ENCODE measurements around the gene NOL4L.

NOL4L gene

DNA sequence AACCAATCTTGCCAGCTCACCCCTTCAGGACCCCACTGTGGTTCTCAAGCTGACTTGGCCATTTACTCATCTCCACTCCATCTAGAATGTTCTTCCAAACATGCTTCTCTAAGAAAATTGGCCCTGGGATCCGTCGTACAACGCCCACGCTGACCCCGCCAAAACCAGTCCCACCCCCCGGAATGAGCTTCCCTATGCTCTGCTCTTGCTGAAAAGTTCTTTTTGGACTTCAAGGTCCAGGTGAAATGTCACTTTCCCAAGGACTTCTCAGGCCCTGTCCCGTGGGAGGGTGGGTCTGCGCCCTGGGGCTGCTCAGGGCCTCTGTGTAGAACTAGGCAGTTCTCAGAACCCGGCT, 9.9 kb downstream of the NOL4L start:
- FAIRE-seq: no peak

DNA sequence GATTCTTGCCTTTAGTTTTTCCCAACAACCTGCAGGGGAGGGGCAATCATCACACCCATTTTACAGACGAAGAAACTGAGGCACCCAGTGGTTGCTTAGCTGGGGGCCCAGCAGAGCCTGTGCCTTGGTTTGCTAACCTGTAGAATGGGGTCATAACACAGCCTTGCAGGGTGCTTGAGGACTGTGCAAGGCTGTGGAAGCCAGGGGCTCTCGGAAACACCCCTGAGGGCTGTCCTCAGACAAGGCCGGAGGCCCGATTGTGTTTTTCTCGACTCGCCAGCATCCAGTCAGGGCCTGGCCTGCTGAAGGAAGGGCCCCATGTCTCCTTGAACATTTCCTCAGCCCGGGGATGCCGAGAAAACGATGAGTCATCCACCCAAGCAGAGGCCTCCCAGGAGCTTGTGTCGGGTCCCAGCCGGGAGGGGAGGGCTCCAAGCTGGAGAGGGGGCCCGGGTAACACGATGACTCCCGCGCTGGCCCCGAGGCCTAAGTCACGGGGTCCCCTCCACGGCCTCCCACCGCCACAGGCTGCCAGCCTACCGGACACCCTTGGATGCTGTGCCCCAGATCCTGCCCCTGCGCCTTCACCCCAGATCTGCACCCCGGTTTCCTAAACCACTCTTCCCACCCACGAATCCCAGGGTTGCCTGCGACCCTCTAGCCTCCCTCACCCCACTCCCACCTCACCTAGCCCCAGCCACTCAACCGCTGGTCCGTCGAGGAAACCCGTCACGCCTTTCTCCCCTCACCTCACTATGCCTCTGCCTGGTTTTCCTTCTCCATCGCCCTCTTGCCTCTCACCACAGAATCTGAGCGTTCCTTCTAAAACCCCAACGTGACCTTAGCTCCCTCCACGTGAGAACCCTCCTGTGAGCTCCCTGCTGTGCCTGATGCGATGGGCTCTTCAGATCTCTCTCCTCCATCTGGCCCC, 10.6 kb downstream of the NOL4L start:
- no peak for FAIRE-seq

DNA sequence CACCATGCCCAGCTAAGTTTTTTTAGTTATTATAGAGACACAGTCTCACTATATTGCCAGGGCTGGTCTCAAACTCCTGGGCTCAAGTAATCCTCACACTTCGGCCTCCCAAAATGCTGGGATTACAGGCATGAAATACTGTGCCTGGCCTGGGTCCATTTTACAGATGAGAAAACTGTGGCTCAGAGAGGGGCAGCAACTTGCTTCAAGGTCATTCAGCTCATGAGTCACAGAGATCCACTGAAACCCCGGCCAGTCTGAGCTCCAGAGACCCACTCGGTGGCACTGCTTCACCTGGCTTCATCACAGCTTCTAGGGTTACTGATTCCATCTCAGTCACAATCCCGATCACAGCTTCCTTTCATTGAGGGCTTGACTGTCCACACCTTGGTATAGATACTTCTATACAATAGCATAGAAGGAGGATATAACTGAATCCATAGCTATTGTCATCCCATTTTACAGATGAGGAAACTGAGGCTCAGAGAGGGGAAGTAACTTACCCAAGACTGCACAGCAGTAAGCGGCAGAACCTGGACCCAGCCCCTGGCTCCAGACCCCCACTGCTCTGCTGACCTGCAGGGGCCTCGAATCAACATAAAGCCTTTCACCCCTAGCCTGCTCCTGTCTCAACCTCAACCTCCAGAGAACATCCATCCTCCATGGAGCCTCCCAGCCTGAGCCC, 11.8 kb downstream of the NOL4L start:
- FAIRE-seq: no peak

DNA sequence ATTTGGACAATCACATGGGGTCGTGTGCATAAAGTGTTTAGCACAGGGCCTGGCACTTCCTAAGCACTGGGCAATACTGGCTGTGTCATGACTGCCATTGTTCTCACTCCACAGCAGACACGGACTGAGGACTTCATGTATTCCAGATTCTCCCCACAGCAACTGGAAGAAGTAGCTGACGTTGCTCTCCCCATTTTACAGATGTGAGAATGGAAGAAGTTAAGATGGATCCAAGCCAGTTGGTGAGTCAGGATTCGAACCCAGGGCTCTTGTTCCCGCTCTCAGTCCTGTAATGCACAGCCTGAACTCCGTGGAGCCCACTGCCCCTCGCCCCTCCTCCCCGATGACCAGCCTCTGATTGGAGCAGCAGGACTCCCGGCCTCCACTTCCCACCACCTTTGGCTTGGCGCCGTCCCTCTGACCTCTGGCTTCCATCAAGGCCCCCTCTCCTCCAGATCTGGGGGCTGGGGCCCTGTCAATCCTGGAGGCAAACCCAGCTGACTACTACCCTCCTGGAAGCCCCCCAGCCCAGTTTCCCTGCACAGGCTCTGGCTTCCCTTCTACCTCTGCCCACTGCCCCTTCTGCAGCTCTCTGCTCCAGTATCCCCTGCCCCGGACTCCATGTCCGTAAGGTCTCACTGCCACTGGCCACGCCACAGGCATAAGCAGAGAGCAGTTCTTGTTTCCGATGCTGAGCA, 12.7 kb downstream of the NOL4L start:
- no peak for FAIRE-seq

DNA sequence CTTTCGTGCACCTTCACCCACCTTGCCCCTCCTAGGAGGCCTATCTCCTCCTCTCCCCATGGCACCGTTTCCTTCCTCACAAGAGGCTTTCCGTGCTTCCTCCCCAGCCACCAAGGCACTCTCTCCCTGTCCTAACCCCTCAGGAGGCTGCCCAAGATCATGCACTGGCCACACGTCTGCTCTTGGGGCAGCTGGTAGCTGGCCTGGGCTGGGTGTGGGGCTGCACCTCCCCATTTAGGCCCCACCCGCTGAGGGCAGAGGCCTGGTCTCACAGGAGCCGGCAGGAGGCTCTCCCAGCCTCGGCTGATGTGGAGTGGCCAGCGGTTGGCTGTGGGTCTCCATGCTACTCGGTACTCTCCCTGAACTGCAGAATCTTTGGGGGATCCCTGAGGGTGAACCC, 13.6 kb downstream of the NOL4L start:
- no peak for FAIRE-seq

DNA sequence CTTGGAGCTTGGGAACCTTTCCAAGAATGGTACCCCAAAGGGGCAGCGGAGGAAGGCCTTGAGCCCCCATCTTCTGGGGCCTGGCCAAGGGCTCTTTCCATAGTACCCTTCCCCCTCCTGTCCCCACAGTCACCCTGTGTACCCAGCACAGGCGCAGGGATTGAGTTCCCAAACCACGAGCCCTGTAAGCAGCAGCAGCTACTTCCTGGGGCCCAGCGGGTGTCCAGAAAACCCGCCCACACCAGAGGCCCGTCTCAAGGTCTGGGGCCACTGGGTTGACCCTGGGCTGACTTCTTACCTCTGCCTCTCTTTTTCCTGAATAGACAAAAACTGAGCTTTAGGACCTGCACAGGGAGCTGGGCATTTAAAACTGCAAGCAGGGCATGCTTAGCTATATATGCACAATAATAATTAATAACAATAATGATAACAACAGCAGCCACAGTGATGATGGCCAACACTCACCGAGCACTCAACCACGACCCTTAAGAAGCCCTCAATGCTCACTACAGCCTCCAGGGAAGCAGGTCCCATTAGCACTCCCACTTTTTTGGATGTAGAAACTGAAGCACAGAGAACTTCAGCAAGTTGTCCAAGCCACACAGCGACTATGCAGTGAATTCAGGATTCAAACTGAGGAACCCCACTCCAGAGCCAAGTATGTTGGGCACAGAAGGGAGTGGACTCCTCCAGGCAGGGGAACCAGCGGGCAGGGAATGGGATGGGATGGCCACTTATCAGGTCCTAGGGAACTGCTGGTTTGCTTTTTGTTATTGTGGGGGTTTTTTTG, 14.5 kb downstream of the NOL4L start:
- no peak for FAIRE-seq

DNA sequence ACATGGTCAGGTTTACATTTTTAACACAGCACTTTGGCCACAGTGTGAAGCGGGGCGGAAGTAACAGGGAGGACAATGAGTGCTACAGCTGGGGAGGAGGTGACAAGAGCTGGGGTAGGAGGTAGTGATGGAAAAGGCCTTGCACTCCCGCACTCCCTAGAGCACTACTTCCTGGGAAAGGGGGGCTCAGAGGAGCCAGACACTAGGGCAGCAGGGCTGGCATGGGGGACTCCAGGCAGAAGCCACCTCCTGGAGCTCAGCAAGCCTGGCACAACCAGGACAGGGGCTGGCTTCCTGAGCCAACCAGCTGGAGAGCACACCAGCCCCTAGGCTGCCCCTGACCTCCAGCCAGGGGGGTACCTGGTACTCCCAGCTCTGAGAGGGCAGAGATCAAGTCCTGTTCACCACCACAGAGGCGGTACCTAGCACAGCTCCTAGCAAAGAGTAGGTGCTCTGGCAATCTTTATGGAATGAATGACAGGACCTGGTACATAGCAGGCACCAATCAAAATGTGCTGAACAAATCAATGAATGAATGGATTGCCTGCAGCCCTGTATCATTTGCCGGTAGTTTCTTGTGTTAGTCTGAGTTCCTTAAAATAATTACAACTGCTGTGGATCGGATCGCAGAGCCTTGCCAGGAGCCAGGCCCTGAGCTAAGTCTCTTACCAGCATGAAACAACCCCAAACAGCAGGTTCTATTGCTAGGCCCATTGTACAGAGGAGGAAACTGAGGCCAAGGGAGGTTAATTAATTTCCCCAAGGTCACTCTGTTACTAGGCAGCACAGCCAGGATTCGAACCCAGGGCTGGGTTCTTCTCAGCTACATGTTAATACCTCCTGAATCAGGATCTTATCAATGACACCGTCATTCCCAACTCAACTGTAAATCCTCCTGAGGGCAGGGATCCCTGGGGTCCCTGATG, 15.5 kb downstream of the NOL4L start:
- FAIRE-seq: no peak

DNA sequence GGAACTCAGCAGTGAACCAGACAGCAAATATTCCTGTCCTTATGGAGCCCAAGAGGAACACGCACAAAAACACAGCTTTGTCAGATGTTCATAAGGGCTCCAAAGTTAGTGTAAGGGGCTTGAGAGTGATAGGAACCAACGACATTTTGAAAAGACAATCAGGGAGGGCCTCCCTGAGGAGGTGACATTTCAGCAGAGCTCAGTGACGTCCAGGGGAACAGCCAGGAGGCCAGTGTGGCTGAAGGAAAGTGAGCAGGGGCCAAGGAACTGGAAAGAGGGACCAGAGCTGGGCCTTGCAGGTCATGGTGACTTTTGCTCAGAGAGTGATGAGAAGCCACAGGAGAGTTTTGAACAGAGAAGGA, 16.1 kb downstream of the NOL4L start:
- no peak for FAIRE-seq

DNA sequence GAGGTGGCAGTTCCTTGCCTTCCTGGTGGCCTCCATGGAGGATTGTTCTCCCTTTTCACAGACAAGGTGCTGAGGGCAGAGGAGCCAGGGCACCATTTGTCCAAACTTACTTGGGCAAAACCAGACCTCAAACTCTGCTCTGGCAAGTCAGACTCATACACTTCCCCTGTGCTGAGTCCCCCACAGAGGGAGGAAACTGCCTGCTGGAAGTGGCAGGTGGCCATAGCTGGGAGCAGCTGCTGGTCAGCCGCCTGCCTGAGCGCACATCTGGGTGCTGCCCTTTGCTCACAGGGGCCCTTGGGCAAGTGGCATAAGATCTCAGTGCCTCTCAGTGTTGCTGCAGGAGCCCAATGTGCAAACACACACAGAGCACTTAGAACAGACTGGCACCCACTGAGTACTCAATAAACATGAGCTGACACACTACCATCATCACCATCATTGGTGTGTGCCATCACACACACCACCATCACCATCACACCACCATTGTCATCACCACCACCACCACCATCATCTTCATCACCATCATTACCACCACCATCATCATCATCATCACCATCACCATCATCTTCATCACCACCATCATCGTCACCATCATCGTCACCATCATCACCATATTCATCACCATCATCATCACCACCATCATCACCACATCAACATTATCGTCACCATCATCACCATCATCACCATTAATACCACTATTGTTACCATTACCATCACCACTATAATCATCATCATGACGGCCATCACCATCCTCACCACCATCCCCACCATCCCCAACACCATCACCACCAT, 17.6 kb downstream of the NOL4L start:
- no peak for FAIRE-seq

DNA sequence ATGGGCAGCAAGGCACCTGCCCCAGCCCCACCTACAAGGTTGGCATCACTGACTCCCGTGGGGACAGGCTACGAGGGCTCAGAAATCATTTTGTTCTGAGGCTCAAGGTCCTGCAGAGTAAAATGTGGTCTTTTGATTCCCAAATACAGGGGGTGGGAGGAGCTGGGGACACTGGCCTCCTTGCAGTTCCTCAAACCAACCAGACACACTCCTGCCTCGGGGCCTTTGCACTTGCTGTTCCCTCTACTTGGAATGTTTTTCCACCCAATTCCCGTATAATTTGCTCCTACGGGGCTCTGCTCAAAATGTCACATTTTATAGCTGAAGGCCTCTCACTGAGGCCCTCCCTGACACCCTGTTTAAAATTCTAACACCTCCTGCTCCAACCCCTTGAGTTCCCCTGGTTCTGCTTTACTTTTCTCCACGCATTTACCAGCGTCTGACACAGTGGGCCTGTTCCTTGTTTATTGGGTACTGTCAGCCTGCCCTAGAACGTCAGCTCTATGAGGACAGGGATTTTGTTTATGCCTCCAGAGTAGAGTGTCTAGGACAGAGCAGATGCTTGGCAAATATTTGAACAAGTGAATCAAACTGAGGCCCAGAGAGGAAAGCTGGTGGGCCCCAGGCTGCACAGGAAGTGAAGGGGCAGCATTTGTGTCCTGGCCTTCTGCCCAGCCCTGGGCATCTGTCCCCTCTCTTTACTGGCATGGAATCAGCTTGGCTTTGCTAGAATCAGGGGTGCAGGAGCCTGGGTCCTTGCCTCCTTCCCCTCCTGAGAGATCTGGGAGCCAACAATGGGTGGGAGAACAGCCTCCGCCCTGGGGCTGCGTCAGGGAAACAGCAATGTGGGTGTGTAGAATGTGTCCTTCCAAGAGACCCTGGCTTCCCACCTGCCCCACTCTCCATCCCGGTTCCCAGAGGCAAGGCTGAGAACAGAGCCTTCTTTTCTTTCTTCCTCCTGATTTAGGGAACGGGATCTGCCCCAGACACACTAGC, 18.5 kb downstream of the NOL4L start:
- no peak for FAIRE-seq

DNA sequence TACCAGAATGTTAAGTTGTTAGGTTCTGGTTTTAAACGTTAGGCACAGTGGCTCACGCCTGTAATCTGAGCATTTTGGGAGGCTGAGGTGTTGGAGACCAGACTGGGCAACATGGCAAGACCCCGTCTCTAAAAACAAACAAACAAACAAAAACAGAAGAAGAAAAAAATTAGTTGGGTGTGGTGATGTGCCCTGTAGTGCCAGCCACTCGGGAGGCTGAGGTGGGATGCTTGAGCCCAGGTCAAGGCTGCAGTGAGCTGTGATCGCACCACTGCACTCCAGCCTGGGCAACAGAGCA, 19.4 kb downstream of the NOL4L start:
- no peak for FAIRE-seq

DNA sequence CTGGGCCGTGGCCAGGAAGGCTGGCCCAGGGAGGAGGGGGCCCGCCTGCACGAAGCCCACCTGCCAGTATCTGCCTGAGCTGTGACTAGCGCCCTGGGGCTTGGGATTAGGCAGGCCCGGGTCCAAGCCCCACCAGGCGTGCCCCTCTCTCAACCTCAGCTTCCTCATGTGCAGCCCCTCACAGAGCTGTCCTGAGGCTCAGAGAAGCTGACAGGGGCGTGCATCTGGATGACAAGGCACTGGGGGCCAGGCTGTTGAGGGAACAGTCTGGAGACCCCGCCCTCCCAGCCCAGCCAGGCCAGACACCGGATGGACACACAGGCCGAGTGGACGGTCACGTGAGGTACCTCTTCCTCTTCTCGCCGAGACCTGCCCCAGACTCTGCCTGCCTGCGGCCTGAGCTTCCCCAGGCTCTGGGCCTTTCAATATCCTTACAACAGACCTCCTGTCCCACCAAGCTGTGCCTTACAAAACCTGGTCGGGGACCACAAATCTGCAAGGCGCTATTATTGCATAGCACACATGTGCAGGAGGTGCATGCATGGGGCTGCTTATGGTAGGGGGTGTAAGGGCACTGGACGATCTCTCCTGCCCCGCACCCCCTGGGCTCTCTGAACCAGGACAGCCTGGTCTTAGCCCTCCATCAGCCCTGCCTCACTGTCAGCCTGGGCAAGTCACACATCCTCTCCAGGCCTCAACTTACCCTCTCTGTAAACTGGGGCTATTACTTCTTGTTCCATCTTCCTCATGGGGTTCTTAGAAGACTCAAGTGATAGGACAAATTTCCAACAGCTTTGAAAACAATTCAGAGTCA, 20.0 kb downstream of the NOL4L start:
- FAIRE-seq: no peak

DNA sequence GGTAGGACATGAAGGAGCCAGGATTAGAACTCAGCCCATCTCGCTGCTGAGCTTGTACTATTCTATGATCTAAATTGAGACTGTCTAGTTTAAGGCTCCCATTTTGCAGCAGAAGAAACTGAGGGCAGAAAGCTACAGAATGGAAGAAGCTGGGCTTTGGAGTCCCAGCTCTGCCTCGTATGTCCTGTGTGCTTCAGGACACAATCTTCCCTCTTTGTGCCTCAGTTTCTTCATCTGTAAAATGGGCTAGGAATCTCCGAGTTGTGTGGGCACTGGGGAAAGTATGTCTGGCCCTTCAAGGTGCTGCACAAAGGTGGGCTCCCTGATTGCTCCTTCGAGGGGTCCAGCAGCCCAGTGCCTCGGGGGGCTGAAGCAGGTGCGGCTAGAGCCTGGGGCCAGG, 20.7 kb downstream of the NOL4L start:
- no peak for FAIRE-seq

DNA sequence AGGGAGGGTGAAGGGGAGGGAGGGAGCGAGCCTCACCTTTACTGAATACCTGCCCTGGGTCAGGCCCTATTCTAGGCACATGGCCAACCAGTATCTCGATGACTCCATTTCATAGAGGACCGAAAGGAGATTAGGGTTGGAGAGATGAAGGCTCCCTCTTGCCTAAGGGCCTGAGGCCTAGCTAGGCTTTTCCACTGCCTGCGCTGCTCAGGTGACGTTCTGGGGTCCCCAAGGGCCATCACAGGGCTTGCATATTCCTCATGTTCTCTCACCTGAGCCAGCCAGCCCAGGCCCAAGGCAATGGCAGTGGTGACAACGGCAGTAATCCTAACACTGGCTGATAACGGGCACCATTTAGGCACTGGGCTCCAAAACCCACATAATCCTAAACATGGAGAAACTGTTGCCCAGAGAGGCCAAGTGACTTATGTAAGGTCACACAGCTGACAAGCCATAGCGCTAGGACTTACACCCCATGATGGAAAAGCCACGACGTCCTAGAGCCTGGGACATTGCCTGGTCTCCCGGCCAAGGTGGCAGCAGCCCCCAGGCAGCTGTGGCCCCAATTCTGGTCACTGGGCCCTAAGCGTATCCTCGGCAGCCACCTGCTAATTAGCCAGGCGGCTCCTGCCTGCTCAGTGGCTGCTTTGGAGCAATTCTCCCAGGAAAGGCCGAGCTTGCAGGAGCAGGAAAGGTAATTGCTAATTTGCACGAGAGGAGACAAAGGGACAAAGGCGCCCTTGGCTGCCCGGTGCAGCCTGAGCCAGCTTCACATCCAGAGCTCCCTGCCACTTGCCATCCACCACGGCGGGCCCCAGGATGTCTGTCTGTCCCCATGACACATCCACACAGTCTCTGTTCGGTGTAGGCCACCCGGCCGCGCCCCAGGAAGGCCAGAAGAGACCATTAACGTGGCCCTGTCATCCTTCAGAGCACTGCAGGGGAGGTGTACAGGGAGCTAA, 21.5 kb downstream of the NOL4L start:
- FAIRE-seq: no peak

DNA sequence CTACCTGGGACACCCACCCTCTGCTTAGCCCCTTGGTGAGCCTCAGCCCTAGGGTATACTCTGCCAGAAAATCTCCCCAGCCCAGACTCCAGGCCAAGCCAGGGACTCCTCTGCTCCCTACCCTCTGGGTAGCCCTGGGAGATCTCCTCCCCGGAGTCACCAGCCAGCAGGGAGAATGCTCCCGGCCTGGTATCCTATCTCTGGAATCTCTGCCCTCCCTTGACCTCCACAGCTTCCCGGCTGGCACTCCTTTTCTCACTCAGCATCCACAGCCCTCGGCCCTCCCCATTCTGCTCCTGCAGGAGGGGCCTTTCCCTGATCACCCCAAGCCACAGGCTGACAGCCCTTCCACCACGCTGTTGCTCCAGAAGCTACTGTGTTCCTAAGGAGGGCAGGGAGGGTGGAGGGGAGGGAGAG, 22.6 kb downstream of the NOL4L start:
- no peak for FAIRE-seq

DNA sequence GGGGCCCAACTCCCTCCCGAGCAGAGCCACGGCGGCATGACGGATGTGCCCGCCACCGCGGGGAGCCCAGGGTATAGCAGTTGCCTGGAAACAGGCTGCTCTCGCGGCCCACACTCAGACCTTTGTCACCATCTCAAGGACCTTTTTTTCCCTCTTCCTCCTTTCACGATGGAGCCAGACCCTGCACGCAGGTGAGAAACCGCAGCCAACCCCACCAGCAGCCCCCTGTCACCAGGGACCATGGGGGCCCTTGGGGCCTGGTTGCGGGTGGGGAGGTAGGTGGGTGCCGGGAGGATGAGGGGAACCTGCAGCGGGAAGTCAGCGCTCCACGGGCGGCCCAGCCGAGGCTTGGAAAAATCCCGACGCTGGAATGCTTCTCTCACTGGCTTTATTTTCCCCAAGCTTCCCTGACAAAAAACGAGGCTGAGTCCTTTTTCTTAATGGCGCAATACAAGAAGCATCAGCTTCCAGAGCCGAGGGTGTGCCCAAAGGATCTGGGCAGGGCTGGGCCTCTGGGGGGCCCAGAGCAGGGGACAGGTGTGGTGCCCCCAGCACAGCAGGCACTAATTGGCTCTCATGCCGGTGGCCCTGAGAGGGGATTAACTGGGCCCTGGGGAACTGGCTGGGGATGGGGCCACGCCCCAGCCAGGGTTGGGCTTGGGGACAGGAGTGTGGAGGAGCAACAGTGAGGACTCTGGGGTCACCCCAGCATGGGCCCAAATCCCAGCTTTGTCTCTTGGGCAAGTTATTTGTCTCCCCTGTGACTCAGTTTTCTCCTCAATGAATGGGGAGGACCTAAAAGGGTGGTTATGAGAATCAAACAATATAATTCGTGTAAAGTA, 23.9 kb downstream of the NOL4L start:
- FAIRE-seq: no peak

DNA sequence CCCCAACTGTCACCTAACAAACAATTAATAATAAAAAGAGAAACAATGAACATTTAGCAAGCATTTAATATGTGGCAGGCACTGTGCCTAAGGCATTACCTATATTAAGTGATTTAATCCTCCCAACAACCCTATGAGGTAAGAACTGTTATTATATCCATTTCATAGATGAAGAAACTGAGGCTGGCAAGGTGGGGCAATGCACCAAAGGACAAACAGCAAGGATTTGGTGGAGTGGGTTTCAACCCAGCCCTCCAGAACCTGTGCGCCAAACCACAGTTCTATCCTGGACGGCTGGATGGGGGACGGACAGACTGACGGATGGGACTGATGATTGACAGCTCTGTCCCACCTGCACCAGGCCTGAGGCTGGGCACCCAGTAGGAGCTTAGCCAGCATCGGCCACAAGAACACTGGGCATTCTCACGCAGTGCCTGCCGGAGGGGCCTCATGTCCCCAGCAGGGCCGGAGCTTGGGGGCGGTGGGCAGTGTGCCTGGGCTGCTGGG, 24.6 kb downstream of the NOL4L start:
- FAIRE-seq: no peak

Measured in TTC549 (cell line).